ENCODE measurements around the gene CCDC191.

Gene CCDC191

GRCh38 chr3:114034211-114034610 is 22.1 kb downstream of the CCDC191 start:
- Histone ChIP-seq H3K9me3 (ENCODE audit: low read length) (no peaks in the 10 kb centered on the region), H3K27me3 (ENCODE audit: insufficient read depth, low read length) (no peaks in the 10 kb centered on the region), H3K9me2 (ENCODE audit: low read depth, low read length) (no peaks in the 10 kb centered on the region), H3K9ac (ENCODE audit: low read length) (no peak overlapping the region), H3K4me1 (ENCODE audit: insufficient read depth, low read length, severe bottlenecking) (no peaks in the 10 kb centered on the region), H2AFZ (ENCODE audit: low read length) (no peak overlapping the region), H3K27ac (ENCODE audit: low read depth, low read length, poor library complexity, severe bottlenecking) (no peak overlapping the region), H3F3A (ENCODE audit: insufficient read depth, low read length) (no peaks in the 10 kb centered on the region), H3K4me2 (ENCODE audit: low read length) (no peak overlapping the region), H3K79me2 (ENCODE audit: insufficient read depth, low read length) (no peaks in the 10 kb centered on the region), H4K20me1 (ENCODE audit: insufficient read depth, low read length) (no peaks in the 10 kb centered on the region), H3K36me3 (ENCODE audit: insufficient read depth, low read length) (no peaks in the 10 kb centered on the region), H3K4me3 (ENCODE audit: low read depth, low read length, poor library complexity, severe bottlenecking) (no peak overlapping the region)
- no peak for TF ChIP-seq CTCF (IDR thresholded peaks at IDR 0.05; ENCODE audit: low read length)
- no peak for TF ChIP-seq EZH2 (IDR thresholded peaks at IDR 0.05; ENCODE audit: borderline replicate concordance, low read length)

GRCh38 chr3:114033721-114034120 is 22.6 kb downstream of the CCDC191 start:
- Histone ChIP-seq H3K27ac (ENCODE audit: low read depth, low read length, poor library complexity, severe bottlenecking) (no peak overlapping the region), H3K9me3 (ENCODE audit: low read length) (no peaks in the 10 kb centered on the region), H3K36me3 (ENCODE audit: insufficient read depth, low read length) (no peaks in the 10 kb centered on the region), H3K4me2 (ENCODE audit: low read length) (no peak overlapping the region), H3K9ac (ENCODE audit: low read length) (no peak overlapping the region), H2AFZ (ENCODE audit: low read length) (no peak overlapping the region), H3K79me2 (ENCODE audit: insufficient read depth, low read length) (no peaks in the 10 kb centered on the region), H3K4me1 (ENCODE audit: insufficient read depth, low read length, severe bottlenecking) (no peaks in the 10 kb centered on the region), H4K20me1 (ENCODE audit: insufficient read depth, low read length) (no peaks in the 10 kb centered on the region), H3K4me3 (ENCODE audit: low read depth, low read length, poor library complexity, severe bottlenecking) (no peak overlapping the region), H3K9me2 (ENCODE audit: low read depth, low read length) (no peaks in the 10 kb centered on the region), H3K27me3 (ENCODE audit: insufficient read depth, low read length) (no peaks in the 10 kb centered on the region), H3F3A (ENCODE audit: insufficient read depth, low read length) (no peaks in the 10 kb centered on the region)
- TF ChIP-seq EZH2 (IDR thresholded peaks at IDR 0.05; ENCODE audit: borderline replicate concordance, low read length): no peak
- no peak for TF ChIP-seq CTCF (IDR thresholded peaks at IDR 0.05; ENCODE audit: low read length)

- no peak overlapping the region for H2AFZ ChIP-seq (ENCODE audit: low read length)
These were observed 30.0 kb downstream of the CCDC191 start for GRCh38 chr3:114026331-114026730.

More at GRCh38 chr3:114026331-114026730, 30.0 kb downstream of the CCDC191 start:
- no peaks in the 10 kb centered on the region for H3K27me3 ChIP-seq (ENCODE audit: insufficient read depth, low read length)
- no peak overlapping the region for H3K4me3 ChIP-seq (ENCODE audit: low read depth, low read length, poor library complexity, severe bottlenecking)
- no peaks in the 10 kb centered on the region for H3F3A ChIP-seq (ENCODE audit: insufficient read depth, low read length)
- H4K20me1 ChIP-seq (ENCODE audit: insufficient read depth, low read length): no peaks in the 10 kb centered on the region
- no peak for TF ChIP-seq CTCF (IDR thresholded peaks at IDR 0.05; ENCODE audit: low read length)
- TF ChIP-seq EZH2 (IDR thresholded peaks at IDR 0.05; ENCODE audit: borderline replicate concordance, low read length): no peak
- H3K4me2 ChIP-seq (ENCODE audit: low read length): no peak overlapping the region
- H3K27ac ChIP-seq (ENCODE audit: low read depth, low read length, poor library complexity, severe bottlenecking): no peak overlapping the region
- no peaks in the 10 kb centered on the region for H3K9me3 ChIP-seq (ENCODE audit: low read length)
- no peaks in the 10 kb centered on the region for H3K4me1 ChIP-seq (ENCODE audit: insufficient read depth, low read length, severe bottlenecking)
- H3K79me2 ChIP-seq (ENCODE audit: insufficient read depth, low read length): no peaks in the 10 kb centered on the region
- H3K9me2 ChIP-seq (ENCODE audit: low read depth, low read length): no peaks in the 10 kb centered on the region
- H3K9ac ChIP-seq (ENCODE audit: low read length): no peak overlapping the region
- H3K36me3 ChIP-seq (ENCODE audit: insufficient read depth, low read length): no peaks in the 10 kb centered on the region

Data from OCI-LY1 (cell line).